Activated naive CD4-positive, alpha-beta T cell treated with anti-CD3 and anti-CD28 coated beads, Interleukin-2, amount 50 U/mL, for 24 hours (primary cell): ENCODE results near the gene DSEL.

Experiments used
- H3K27ac Mint-ChIP-seq: one replicate; pipeline ENCODE4 v1.8.0; 2021; ENCODE audit warnings: mild to moderate bottlenecking, mixed read lengths
- H3K27me3 Mint-ChIP-seq: one replicate; pipeline ENCODE4 v1.8.0; 2021; ENCODE audit warnings: mixed read lengths
- H3K36me3 Mint-ChIP-seq: one replicate; pipeline ENCODE4 v1.8.0; 2021; ENCODE audit warnings: mixed read lengths
- H3K4me1 Mint-ChIP-seq: one replicate; pipeline ENCODE4 v1.8.0; 2021; ENCODE audit warnings: mixed read lengths
- H3K4me3 Mint-ChIP-seq: one replicate; pipeline ENCODE4 v1.8.0; 2021; ENCODE audit warnings: mild to moderate bottlenecking, mixed read lengths
- H3K9me3 Mint-ChIP-seq: one replicate; pipeline ENCODE4 v1.8.0; 2021; ENCODE audit warnings: mixed read lengths

DSEL gene

DNA sequence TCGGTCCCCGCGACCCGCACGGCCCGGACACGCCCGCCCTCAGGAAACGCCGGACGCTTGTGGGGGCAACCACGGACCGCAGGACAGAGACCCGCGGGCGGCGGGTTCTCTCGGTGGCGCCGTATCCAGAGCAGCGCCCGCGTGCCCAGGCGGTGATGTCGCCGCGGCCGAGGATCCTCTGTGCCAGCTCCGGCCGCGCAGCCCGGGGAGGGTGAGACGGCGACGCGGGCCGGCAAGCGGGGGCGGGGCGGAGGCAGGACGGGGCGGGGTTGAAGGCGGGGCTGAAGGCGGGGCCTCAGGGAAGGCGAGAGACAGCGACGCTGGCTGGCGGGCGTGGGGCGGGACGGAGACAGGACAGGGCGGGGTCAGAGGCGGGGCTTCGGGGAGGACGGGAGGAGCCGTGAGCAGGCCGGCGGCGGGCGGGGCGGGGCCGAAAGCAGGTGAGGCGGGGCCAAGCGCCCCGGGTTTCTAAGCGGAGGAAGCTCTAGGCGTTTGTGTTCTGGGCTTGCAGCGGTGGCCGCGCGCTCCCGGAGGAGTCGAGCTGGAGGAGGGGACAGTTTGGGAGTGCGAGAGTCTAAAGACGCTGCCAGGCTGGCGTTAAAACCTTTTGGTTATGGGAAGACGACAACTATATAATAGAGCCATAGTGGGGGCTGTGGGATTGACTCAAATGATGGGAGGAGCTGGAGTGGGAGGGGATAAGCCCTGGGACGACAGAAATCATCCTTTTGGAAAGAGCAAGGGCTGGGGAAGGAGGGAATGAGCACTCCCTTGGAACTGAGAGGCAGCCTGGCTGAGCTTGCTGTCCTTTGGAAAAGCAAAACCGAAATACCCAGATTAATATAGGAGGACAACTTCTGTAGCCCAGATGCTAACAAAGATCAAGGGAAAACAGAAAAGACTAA lies at the start of gene DSEL:
TSS of gene DSEL (minus strand) at position 182 of the 905 bp plus-strand sequence. CDS start 2,112 bp downstream, outside the sequence.
- H3K27me3 Mint-ChIP-seq, result no peaks in the 10 kb centered on the region

DNA sequence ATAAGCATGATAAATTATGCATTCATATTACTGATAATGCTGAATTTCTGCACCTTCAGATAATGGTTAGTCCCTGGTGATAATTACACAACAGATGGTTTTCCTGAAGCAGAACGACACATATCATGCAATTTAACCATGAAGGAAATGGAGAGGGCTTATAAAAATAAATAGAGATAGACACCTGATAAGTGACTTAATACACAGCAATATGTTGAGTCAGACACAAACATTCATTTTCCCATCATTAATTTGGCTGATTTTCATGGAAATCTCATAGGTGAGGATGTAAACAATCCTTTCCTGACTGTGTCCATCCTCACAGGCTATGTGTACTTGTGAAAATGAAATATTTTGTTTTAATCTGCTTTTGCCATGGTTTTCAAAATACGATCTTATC lies 36.9 kb upstream of the DSEL start:
- Mint-ChIP-seq H3K36me3 (no peaks in the 10 kb centered on the region), H3K27me3 (peaks cover 4% of the 10 kb centered on the region), H3K27ac (no peak overlapping the region), H3K4me1 (no peaks in the 10 kb centered on the region), H3K4me3 (no peak overlapping the region), H3K9me3 (no peaks in the 10 kb centered on the region)

More for the DNA sequence above, at the start of gene DSEL:
- Mint-ChIP-seq H3K36me3 (no peaks in the 10 kb centered on the region), H3K4me1 (peaks cover 31% of the 10 kb centered on the region), H3K4me3 (peak within 1 kb of the TSS; percentile 97), H3K9me3 (no peaks in the 10 kb centered on the region), H3K27ac (peak within 1 kb of the TSS; percentile 71)

DNA sequence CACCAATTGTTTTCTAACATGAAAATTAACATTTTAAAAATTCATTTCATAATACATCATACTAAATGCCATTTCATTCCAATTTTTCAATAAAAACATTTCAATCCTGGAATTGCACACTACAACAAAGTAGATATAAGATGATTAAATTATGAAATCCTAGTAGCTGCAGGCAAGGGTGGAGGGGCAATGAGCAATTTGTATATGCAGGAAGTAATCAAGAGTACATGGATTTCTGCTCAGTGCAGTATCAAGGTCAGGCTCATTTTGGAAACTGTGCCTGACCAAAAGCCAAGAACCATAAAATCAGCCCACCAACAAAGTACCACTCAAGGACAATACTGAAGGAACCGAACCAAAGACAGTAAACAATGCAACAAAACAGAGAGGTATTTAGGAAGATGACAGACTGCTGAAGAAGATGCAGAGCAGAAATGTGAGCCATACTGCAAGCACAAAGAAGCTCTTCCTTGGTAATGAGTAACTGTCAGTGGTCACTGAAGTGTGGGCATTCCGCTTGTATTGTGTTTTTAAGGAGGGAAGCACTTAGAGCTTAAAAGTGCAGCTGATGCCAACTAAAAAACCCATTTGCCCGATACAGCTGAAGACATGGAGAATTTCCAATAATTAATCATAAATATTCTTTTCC lies 34.5 kb upstream of the DSEL start:
- Mint-ChIP-seq H3K36me3 (no peaks in the 10 kb centered on the region), H3K4me3 (no peak overlapping the region), H3K9me3 (no peaks in the 10 kb centered on the region), H3K27ac (no peak overlapping the region), H3K27me3 (peaks cover 4% of the 10 kb centered on the region), H3K4me1 (no peaks in the 10 kb centered on the region)

DNA sequence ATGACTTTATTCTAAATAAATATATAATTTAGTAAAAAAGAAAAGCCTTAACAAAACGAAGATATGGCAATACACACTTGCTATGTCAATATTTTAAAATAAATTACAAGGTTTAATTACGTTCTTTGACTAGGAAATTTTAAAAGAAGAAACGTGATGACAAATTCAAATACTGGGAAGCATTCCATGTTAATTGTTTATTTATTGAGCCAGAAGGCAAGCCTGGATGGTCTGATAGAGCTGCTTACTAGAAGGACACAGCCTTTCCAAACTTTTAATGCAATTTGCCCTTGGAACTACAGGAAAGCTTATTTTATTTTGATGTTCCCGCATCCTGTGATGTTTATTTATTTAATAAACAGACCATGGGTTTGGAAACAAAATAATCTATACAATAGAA lies 33.4 kb upstream of the DSEL start:
- H3K36me3 Mint-ChIP-seq, result no peaks in the 10 kb centered on the region
- no peak overlapping the region for H3K27ac Mint-ChIP-seq
- H3K9me3 Mint-ChIP-seq, result no peaks in the 10 kb centered on the region
- no peak overlapping the region for H3K4me3 Mint-ChIP-seq
- no peaks in the 10 kb centered on the region for H3K4me1 Mint-ChIP-seq
- H3K27me3 Mint-ChIP-seq, result peaks cover 4% of the 10 kb centered on the region

DNA sequence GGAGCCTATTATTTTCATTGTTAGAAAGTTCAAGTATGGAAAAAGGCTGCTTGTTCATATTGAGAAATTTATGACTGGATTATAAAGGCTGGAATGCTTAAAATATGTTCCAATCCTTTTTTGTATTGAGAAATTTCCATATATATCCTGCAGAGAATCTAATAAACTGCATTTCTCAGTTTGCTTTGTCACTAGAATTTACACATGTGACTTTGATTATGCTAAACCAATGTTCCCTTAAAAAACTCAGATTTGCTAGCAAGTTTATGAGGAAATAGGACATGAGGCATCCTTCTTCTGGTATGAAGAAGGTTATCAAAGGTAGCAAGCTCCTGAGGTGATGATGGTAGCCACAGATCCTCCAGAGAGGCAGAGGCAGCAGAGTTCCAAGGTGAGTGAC lies 29.2 kb upstream of the DSEL start:
- Mint-ChIP-seq H3K4me3 (no peak overlapping the region), H3K4me1 (no peaks in the 10 kb centered on the region), H3K9me3 (no peaks in the 10 kb centered on the region), H3K27ac (no peak overlapping the region), H3K36me3 (no peaks in the 10 kb centered on the region), H3K27me3 (peaks cover 2% of the 10 kb centered on the region)

DNA sequence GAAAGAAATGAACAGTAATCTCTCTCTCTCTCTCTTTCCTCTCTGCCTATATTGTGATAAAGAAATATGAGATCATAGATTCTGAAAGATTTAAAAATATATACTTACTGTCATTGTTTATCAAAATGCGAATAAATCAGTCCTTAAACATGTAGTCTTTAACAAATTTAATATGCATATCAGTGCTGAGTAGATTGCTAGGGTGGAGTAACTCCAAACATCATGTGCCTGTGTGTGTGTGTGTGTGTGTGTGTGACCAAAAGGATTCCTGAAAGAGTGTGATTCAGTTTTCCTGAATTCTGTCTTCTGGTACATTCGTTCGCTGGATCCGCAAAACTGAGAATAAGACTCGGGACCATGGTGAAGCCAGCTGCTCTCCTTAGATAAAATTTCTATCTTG lies 24.0 kb upstream of the DSEL start:
- Mint-ChIP-seq H3K9me3 (no peaks in the 10 kb centered on the region), H3K27ac (no peak overlapping the region), H3K36me3 (no peaks in the 10 kb centered on the region), H3K4me3 (no peak overlapping the region), H3K4me1 (no peaks in the 10 kb centered on the region), H3K27me3 (no peaks in the 10 kb centered on the region)

DNA sequence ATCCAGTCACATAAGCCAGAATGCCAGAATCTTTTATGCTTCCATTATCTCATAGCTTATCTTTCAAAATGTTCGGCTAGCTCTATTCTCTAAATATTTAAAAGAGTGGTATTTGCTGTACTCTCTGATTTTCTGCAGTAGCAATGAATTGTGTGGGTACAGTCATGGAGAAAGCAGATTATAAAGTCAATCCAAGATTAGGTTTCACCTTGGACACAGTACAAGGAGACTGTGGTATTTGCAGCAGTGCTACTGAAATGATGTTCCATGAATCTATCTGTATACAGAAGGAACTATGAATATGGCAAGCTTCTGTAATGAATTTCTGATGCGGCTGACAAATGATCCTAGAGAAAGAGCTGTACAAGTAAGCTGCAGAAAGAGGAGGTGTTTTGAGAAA lies 15.4 kb upstream of the DSEL start:
- Mint-ChIP-seq H3K27ac (no peak overlapping the region), H3K9me3 (no peaks in the 10 kb centered on the region), H3K27me3 (peaks cover 7% of the 10 kb centered on the region), H3K4me3 (no peak overlapping the region), H3K36me3 (no peaks in the 10 kb centered on the region), H3K4me1 (no peaks in the 10 kb centered on the region)

DNA sequence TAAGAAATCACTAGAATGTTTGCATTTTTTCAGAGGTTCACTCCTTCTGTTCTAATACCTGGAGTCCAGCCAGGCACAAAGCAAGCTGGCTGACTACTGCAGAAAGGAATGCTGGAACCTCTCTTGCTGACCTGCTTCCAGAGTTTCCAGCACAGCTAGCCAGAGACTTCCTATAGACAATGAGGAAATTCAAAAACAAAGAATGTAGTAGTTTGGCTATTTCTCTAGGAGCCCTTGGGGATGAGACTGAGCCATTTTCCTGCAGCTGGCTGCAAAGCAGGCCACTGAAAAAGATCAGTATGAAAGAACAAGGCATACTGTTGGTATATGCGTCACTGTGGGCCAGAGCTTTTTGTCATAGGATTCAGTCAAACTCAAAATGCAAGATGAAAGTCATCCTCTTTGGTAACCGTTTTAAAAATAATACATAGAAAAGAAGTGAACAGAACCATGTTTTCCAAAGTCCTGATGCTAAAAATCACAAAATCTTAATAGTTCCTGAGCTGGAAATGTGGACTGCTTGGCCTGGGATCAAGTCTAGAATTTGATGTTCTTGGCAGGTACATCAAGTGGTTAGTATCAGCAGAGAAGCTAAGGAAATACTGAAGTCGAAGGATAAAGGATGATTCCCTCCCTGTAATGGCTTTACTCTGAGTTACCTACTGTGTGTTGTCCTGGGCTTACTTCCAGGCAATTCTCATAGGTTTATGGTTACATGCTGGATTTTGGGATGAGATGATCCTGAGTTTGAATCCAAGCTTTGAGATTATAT lies 9.0 kb upstream of the DSEL start:
- Mint-ChIP-seq H3K4me3 (no peak overlapping the region), H3K4me1 (no peaks in the 10 kb centered on the region), H3K9me3 (no peaks in the 10 kb centered on the region), H3K27me3 (peaks cover 16% of the 10 kb centered on the region), H3K36me3 (no peaks in the 10 kb centered on the region), H3K27ac (no peak overlapping the region)

DNA sequence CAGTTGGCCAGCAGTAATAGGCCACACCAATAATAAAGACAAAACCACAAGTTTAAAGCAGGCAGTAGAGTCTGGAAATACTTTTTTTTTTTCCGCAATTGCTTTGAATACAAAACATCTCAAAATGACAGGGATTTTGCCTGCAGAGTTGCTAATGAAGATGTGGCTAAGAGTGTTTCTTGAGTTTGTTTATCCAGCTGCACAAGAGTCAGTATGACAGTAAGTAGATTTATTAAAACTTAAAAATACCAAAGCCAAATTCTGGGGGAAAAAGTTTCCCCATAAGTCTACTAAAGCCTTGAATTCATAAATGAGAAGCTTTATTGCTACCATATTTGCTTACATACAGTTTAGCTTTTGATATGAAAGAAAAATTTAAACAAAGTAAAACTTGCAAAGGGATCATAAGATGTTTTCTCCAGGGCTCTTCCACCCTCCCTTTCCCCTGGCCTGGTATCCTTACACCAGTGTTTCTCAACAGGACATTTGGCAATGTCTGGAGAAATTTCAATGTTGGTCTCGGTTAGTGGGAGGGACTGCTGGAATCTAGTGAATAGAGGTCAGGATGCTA lies 3.9 kb upstream of the DSEL start:
- no peak overlapping the region for H3K27ac Mint-ChIP-seq
- H3K9me3 Mint-ChIP-seq, result no peaks in the 10 kb centered on the region
- H3K4me1 Mint-ChIP-seq, result peaks cover 25% of the 10 kb centered on the region
- no peaks in the 10 kb centered on the region for H3K36me3 Mint-ChIP-seq
- no peak overlapping the region for H3K4me3 Mint-ChIP-seq
- H3K27me3 Mint-ChIP-seq, result peaks cover 13% of the 10 kb centered on the region

DNA sequence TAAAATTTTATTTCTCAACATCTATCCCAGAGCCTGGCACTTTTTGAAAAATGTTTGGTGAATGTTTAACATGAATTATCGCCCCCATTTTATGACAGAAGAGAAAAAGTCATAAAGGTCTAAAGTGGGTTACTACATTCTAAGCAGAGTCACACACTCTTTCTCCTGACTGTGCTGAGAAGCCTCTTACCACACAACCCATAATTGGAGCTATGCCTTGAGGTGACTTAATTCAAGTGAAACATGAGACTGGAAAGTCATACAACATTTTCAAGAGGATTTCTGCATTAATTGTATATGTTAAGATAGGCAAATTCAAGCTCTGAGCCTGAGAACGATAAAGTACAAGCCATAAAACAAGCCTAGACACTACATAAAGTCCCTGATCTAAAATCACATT lies 3.1 kb upstream of the DSEL start:
- Mint-ChIP-seq H3K27ac (no peak overlapping the region), H3K4me1 (peaks cover 31% of the 10 kb centered on the region), H3K36me3 (no peaks in the 10 kb centered on the region), H3K4me3 (no peak overlapping the region), H3K27me3 (peaks cover 13% of the 10 kb centered on the region), H3K9me3 (no peaks in the 10 kb centered on the region)

DNA sequence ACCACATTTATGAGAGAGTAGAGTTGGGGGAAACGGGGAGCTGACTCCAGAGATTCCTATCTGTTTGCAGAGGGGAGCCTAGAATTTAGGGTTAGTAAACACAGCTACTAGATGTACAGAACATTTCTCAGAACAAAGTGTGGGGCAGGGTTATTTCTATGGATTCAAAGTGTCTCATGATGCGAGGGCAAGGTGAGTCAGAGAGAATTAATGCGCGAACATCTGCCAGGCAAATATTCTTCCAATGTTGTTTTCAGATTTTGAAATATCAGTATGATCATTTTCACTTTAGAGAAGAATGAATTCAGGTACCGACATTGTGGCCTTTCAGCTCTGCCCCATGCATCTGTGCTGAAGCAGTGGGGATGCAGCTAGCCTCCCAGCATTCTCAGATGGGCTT lies 2.0 kb upstream of the DSEL start:
- Mint-ChIP-seq H3K27me3 (peaks cover 11% of the 10 kb centered on the region), H3K27ac (no peak overlapping the region), H3K4me1 (peaks cover 31% of the 10 kb centered on the region), H3K9me3 (no peaks in the 10 kb centered on the region), H3K36me3 (no peaks in the 10 kb centered on the region), H3K4me3 (no peak overlapping the region)

DNA sequence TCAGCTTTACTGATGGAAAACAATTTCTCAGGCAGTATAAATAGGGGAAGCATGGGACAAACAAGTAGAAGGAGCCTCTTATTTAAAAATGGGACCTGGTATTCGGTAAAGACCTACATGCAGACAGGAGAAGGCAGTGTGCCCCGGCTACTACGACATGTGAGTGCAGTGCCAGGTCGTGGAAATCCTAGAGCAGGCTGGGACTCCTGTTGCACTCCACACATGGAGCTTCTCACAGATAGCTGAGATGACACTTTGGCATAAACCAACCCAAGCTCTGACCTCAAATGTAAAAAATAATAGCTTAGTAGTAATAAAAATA lies 885 bp upstream of the DSEL start:
- H3K27me3 Mint-ChIP-seq, result peaks cover 3% of the 10 kb centered on the region
- no peaks in the 10 kb centered on the region for H3K9me3 Mint-ChIP-seq
- H3K4me3 Mint-ChIP-seq, result peak overlapping the region; percentile 97
- H3K4me1 Mint-ChIP-seq, result peaks cover 31% of the 10 kb centered on the region
- no peak overlapping the region for H3K27ac Mint-ChIP-seq
- H3K36me3 Mint-ChIP-seq, result no peaks in the 10 kb centered on the region

DNA sequence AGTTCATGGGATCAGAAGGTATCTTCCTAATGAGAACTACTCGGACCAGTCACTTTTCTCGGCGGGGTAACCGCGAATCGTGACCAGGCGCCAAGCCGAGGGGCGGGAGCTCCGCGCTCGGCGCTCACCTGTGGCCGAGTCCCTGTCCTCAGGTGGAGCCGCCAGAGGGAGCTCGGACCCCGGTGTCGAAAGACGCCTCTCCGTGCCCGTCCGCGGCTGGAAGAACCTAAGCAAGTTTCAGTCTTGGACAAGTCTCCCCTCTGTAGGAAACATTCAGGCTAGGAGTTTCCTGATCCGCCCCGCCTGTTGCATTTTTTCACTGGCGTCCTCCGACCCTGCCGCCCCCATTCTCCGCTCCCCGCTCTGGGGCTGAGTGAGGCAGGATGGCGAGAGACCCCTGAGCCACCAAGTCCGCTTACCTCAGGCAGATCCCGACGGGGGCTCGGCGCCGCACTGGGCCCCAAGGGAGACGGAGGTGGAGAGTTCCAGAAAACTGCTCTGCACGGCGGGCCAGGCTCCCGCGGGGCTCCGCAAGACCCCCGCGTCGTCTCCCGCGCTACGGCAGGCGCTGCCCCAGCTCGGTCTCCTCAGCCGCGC lies 480 bp downstream of the DSEL start:
- peak overlapping the region; percentile 97 for H3K4me3 Mint-ChIP-seq
- no peak overlapping the region for H3K27ac Mint-ChIP-seq
- H3K9me3 Mint-ChIP-seq, result no peaks in the 10 kb centered on the region
- no peaks in the 10 kb centered on the region for H3K36me3 Mint-ChIP-seq
- peaks cover 31% of the 10 kb centered on the region for H3K4me1 Mint-ChIP-seq
- H3K27me3 Mint-ChIP-seq, result no peaks in the 10 kb centered on the region

DNA sequence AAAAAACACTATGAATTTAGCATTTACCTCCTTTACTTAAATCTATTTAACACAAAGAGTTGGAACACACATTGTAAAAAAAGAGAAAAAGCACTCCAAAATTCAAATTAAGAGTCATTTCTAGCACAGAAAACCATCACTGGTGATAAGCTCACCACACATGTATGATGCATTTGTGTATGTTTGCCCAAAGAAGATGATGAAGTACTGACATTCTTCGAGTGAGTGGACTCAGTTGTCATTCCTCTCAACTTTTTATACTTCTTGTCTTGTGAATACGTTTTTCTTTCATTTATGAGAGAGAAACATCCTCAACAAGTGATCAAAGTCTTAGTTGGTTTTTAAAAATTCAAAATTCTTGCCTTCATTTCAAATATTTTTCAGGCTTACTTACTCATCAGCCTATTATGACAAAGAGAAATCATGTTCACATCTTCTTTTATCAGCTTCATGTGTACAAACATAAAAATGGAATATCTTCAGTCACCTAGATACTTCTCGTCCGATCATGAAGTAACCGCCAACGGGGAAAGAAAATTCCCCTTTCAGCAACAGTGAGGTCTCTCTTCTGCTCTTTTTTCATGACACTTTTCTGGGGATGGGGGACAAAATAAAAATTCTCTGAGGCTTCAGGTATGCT lies 1.5 kb downstream of the DSEL start:
- H3K9me3 Mint-ChIP-seq, result no peaks in the 10 kb centered on the region
- peak overlapping the region; percentile 97 for H3K4me3 Mint-ChIP-seq
- H3K27ac Mint-ChIP-seq, result peak overlapping the region; percentile 59
- no peaks in the 10 kb centered on the region for H3K27me3 Mint-ChIP-seq
- H3K4me1 Mint-ChIP-seq, result peaks cover 31% of the 10 kb centered on the region
- no peaks in the 10 kb centered on the region for H3K36me3 Mint-ChIP-seq

DNA sequence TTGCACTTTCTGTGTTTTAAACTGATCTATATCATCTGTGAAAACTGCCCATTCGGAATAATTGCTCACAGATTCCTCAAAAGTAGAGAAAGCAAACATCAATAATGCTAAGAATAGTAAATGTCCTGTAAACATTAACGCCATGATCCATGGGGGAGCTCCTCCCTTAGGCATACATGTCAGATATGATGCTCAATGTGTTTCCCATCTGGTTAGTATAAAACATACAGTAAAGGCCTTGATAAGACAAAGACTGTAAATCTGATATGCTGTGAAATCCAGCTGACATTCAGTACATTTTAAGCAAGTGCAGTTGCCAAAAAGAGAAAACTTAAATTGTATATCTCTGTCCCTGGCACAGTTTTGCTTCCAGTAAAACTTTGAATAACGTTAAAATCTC lies 2.1 kb downstream of the DSEL start:
- no peaks in the 10 kb centered on the region for H3K27me3 Mint-ChIP-seq
- peaks cover 31% of the 10 kb centered on the region for H3K4me1 Mint-ChIP-seq
- no peaks in the 10 kb centered on the region for H3K9me3 Mint-ChIP-seq
- H3K36me3 Mint-ChIP-seq, result no peaks in the 10 kb centered on the region
- H3K27ac Mint-ChIP-seq, result no peak overlapping the region
- peak overlapping the region; percentile 39 for H3K4me3 Mint-ChIP-seq
